ENCODE data around the gene IMMT.

GRCh38 chr2:86176597-86176996 lies 18.7 kb downstream of the IMMT start:
- TF ChIP-seq, protein P1, sequence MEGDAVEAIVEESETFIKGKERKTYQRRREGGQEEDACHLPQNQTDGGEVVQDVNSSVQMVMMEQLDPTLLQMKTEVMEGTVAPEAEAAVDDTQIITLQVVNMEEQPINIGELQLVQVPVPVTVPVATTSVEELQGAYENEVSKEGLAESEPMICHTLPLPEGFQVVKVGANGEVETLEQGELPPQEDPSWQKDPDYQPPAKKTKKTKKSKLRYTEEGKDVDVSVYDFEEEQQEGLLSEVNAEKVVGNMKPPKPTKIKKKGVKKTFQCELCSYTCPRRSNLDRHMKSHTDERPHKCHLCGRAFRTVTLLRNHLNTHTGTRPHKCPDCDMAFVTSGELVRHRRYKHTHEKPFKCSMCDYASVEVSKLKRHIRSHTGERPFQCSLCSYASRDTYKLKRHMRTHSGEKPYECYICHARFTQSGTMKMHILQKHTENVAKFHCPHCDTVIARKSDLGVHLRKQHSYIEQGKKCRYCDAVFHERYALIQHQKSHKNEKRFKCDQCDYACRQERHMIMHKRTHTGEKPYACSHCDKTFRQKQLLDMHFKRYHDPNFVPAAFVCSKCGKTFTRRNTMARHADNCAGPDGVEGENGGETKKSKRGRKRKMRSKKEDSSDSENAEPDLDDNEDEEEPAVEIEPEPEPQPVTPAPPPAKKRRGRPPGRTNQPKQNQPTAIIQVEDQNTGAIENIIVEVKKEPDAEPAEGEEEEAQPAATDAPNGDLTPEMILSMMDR (IDR thresholded peaks at IDR 0.05): no peak
- TF ChIP-seq EZH2phosphoT487 (IDR thresholded peaks at IDR 0.05) (no peak), EZH2 (IDR thresholded peaks at IDR 0.05) (no peak)

Measured in neural progenitor cell (in vitro differentiated cells).